ENCODE data around the gene S100A6. TPM values are rescaled to one million over a fixed set of nuclear protein-coding genes. Genes with fewer than 3 reads are reported as not detected.
"Not testable (repeated sequence)": the region's sequence is repeated elsewhere in the genome, so short reads cannot be mapped to it uniquely, and the experiment has no call there.

Gene S100A6
- total RNA-seq, 4 donors from 2014 or later = 595 to 840 (median 634) TPM

DNA sequence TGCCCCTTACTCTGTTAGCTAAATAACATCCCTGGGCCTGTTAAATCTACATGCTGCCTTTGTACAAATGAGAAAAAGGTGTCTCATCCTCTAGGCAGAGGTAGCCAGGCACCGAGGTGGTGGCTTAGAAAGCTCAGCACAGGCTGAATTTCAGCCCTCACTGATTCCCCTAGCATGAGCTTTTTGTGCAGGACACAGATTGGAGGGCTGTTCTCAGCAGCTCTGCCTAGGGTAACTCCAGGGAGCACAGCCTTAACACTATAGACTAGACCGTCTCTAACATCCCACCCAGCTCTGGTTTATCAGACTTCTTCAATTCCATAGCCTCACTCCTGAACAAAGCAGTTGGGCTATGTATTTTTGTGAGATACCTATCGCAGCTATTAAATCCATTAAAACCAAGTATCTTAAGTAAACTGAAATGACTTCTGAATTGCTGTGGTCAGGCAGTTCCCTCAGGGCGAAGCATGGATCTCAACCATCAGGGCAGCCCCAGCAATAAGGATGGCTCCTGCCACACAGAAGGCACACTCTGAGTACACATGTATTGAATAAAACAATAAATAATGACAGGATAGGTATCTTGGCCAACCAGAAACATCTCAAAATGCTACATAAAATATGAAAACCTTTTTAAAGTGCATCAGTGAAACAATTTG is 14.8 kb downstream of the S100A6 start:
- Histone ChIP-seq H3K9me3 (no peaks in the 10 kb centered on the region), H3K4me1 (peaks cover 0 to 6% (median 0%) of the 10 kb centered on the region in 3 donors), H3K4me3 (no peak overlapping the region), H3K27me3 (no peaks in the 10 kb centered on the region), H3K27ac (no peak overlapping the region), H3K36me3 (no peaks in the 10 kb centered on the region)
- WGBS, 2 donors (ENCODE audit: low coverage in 1 of 2) = 89% methylated on average over 3 to 4 of the region's 4 CpGs
- TF ChIP-seq EP300 (IDR thresholded peaks at IDR 0.05) (no peak), POLR2A (IDR thresholded peaks at IDR 0.05) (no peak), POLR2AphosphoS5 (IDR thresholded peaks at IDR 0.05) (no peak)
- TF ChIP-seq, protein P1, sequence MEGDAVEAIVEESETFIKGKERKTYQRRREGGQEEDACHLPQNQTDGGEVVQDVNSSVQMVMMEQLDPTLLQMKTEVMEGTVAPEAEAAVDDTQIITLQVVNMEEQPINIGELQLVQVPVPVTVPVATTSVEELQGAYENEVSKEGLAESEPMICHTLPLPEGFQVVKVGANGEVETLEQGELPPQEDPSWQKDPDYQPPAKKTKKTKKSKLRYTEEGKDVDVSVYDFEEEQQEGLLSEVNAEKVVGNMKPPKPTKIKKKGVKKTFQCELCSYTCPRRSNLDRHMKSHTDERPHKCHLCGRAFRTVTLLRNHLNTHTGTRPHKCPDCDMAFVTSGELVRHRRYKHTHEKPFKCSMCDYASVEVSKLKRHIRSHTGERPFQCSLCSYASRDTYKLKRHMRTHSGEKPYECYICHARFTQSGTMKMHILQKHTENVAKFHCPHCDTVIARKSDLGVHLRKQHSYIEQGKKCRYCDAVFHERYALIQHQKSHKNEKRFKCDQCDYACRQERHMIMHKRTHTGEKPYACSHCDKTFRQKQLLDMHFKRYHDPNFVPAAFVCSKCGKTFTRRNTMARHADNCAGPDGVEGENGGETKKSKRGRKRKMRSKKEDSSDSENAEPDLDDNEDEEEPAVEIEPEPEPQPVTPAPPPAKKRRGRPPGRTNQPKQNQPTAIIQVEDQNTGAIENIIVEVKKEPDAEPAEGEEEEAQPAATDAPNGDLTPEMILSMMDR (IDR thresholded peaks at IDR 0.05) = no peak
- ATAC-seq = no peak

DNA sequence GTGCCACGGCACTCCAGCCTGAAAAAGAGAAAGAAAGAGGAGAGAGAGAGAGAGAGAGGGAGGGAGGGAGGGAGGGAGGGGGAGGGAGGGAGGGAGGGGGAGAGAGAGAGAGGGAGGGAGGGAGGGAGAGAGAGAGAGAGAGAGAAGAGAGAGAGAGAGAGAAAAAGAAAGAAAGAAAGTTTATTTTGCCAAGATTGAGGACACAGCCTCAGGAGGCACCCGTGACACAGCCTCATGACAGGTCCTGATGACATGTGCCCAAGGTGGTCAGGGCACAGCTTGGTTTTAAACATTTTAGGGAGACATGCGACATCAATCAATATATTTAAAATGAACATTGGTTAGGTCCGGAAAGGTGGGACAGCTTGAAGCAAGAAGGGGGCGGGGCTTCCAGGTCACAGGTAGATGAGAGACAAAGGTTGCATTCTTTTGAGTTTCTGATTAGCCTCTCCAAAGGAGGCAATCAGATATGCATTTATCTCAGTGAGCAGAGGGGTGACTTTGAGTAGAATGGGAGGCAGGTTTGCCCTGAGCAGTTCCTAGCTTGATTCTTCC is 15.6 kb downstream of the S100A6 start:
- H3K9me3 ChIP-seq, H3K4me1 ChIP-seq, ATAC-seq, H3K36me3 ChIP-seq, H3K4me3 ChIP-seq, H3K27ac ChIP-seq, H3K27me3 ChIP-seq: not testable (repeated sequence)
- WGBS, 2 donors (ENCODE audit: low coverage in 1 of 2) = 78 to 84% methylated on average over 4 to 5 of the region's 5 CpGs

DNA sequence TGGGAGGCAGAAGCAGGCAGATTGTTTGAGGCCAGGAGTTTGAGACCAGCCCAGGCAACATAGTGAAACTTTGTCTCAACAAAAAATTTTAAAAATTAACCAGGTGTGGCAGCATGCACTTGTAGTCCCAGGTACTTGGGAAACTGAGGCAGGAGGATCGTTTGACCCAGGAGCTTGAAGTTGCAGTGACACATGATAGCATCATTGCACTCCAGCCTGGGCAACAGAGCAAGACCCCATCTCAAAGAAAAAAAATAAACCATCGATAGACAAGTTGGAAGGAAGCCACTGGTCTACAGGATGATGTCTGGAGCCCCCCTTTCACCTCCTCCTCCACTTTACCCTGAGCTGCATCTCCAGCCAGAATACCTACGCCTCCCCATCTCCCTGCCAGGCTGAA is 16.5 kb downstream of the S100A6 start:
- H3K4me1 ChIP-seq = peaks cover 0 to 6% (median 0%) of the 10 kb centered on the region in 3 donors
- TF ChIP-seq POLR2AphosphoS5 (IDR thresholded peaks at IDR 0.05) = no peak
- TF ChIP-seq, protein P1 (IDR thresholded peaks at IDR 0.05) = no peak
- TF ChIP-seq POLR2A (IDR thresholded peaks at IDR 0.05) = no peak
- TF ChIP-seq EP300 (IDR thresholded peaks at IDR 0.05) = no peak
- ATAC-seq = no peak
- no peak overlapping the region for H3K27ac ChIP-seq
- H3K9me3 ChIP-seq = no peaks in the 10 kb centered on the region
- WGBS, 2 donors (ENCODE audit: low coverage in 1 of 2) = 80 to 96% methylated on average over 1 to 3 of the region's 3 CpGs
- H3K27me3 ChIP-seq = no peaks in the 10 kb centered on the region
- no peak overlapping the region for H3K4me3 ChIP-seq
- no peaks in the 10 kb centered on the region for H3K36me3 ChIP-seq

DNA sequence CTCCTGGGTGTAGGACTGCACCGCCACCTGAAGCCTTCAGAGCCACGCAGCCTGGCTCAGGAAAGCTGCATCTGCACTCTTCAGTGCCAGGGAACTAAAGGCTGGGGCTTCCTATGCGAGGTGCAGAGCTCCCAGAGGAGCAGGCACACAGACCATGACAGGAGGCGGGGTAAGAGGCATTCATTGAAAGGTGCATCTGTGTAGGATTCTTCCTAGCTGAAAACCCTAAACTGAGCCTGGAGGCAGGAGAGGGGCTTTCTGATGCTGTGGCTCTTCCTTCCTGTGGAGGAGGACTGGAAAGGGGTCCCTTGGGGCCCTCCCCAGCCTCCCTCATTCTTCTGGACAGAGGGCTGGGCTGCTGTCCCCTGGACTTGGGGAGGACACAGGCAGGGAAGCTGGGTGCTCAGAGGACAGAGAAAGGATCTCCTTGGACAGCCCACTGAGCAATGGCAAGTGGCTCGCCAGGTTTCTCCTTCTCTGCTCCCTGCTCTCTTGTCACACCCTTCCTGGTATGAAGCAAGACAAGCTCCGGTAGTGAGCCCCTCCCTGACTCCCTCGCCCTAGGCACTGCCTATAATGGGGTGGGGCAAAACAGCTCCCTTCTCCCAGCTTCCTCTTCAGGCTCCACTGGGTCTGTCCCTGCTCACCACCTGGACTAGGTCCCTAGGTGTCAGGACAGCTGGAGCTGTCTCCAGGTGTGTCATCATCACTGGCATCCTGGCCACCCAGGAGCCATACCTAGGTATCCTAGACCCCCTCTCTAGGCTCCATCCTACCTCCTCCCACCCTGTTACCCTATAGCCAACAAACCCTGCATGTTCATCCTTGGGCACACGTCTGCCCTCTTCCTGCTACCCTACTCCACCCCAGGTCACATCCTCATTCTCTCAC is 20.0 kb downstream of the S100A6 start:
- Histone ChIP-seq H3K4me1 (peaks cover 0 to 12% (median 4%) of the 10 kb centered on the region in 3 donors), H3K27me3 (no peaks in the 10 kb centered on the region), H3K27ac (no peak overlapping the region), H3K9me3 (no peaks in the 10 kb centered on the region), H3K4me3 (no peak overlapping the region), H3K36me3 (no peaks in the 10 kb centered on the region)
- peak; percentile 58 for ATAC-seq
- TF ChIP-seq POLR2A (IDR thresholded peaks at IDR 0.05) (no peak), POLR2AphosphoS5 (IDR thresholded peaks at IDR 0.05) (no peak), EP300 (IDR thresholded peaks at IDR 0.05) (no peak)
- TF ChIP-seq, protein P1 (IDR thresholded peaks at IDR 0.05) = no peak
- WGBS, 2 donors (ENCODE audit: low coverage in 1 of 2) = 48 to 50% methylated on average over 1 to 4 of the region's 8 CpGs

DNA sequence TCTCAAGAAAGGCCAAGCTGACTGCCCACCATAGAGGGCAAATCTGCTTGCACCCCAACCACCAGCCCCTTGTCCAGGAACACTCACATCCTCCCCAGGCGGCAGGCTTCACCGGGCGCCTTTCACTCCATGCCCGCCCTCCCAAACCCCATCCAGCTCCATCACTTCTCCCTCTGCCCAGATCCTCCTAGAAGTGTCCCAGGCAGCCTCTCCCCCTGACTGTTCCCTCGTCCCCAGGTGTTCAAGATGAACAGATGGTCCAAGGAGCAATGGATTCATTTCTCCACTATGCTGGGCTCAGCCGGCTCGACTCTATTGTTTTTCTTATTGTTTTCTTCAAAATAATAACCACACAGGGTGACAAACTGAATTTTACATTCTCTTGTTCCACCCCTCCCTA is 22.1 kb downstream of the S100A6 start:
- H3K36me3 ChIP-seq = no peaks in the 10 kb centered on the region
- H3K27me3 ChIP-seq = no peaks in the 10 kb centered on the region
- H3K4me3 ChIP-seq = no peak overlapping the region
- no peak overlapping the region for H3K27ac ChIP-seq
- H3K4me1 ChIP-seq = peaks cover 0 to 16% (median 10%) of the 10 kb centered on the region in 3 donors
- no peak for ATAC-seq
- no peak for TF ChIP-seq EP300 (IDR thresholded peaks at IDR 0.05)
- no peaks in the 10 kb centered on the region for H3K9me3 ChIP-seq
- 92 to 97% methylated on average over 4 to 6 of the region's 7 CpGs for WGBS, 2 donors (ENCODE audit: low coverage in 1 of 2)

Data from gastroesophageal sphincter (tissue), 4 donors.